ENCODE results near the gene VEGFC.

GRCh38 chr4:176806778-176807375 is 14.2 kb upstream of the VEGFC start:
- TF ChIP-seq CTCF (IDR thresholded peaks at IDR 0.05) (no peak), POLR2AphosphoS5 (IDR thresholded peaks at IDR 0.05) (no peak), POLR2A (IDR thresholded peaks at IDR 0.05) (no peak), EP300 (IDR thresholded peaks at IDR 0.05) (no peak)
